MM.1S (cell line): ENCODE data around the gene NELL2.

Experiments
- CTCF ChIP-seq: fragments of 300-600 bp; sonication (generic); IDR thresholded peaks from 2 replicates; pipeline ENCODE4 v1.5.1; 2016; ENCODE audit warnings: antibody characterized with exemption, low read length, mixed read lengths
- EZH2 ChIP-seq: fragments of 300-600 bp; sonication (generic); optimal IDR thresholded peaks from 2 replicates; pipeline ENCODE3; 2017; ENCODE audit warnings: low read depth, mild to moderate bottlenecking, antibody characterized with exemption, low read length, mixed read lengths

GRCh38 chr12:44626883-44627282 is 249.2 kb downstream of the NELL2 start:
- no peak for TF ChIP-seq CTCF
- TF ChIP-seq EZH2 = no peak
